Neural cell (in vitro differentiated cells): Measurements from ENCODE around the gene ELMO1. TPM values are rescaled to one million over a fixed set of nuclear protein-coding genes. Genes with fewer than 3 reads are reported as not detected.

Experiments used
- H2AFZ ChIP-seq: fragments of 200-600, 300-800 bp; sonication (generic), shearing (Covaris generic); 2 replicates; pipeline ENCODE4 v1.6.0; 2014; ENCODE audit warnings: low read depth, mild to moderate bottlenecking, antibody characterized with exemption, low read length, moderate library complexity
- H3F3A ChIP-seq: fragments of 200-600 bp; shearing (Covaris generic); 2 replicates; pipeline ENCODE4 v1.6.1; 2016; ENCODE audit warnings: mild to moderate bottlenecking, moderate library complexity, mixed read lengths, antibody characterized with exemption, low read length; ENCODE audit not compliant: insufficient read depth, poor library complexity, severe bottlenecking
- H3K27ac ChIP-seq: fragments of 200-600, 300-800 bp; sonication (generic), shearing (Covaris generic); 2 replicates; pipeline ENCODE4 v1.5.1; 2014; ENCODE audit warnings: mild to moderate bottlenecking, low read length, moderate library complexity
- H3K27me3 ChIP-seq: fragments of 300-800, 200-600 bp; sonication (generic), shearing (Covaris generic); 2 replicates; pipeline ENCODE4 v1.6.0; 2014; ENCODE audit warnings: mild to moderate bottlenecking, low read depth, low read length, moderate library complexity; ENCODE audit not compliant: insufficient read depth
- H3K36me3 ChIP-seq: fragments of 300-800, 200-600 bp; sonication (generic), shearing (Covaris generic); 2 replicates; pipeline ENCODE4 v1.5.1; 2014; ENCODE audit warnings: mild to moderate bottlenecking, antibody characterized with exemption, low read length, moderate library complexity; ENCODE audit not compliant: insufficient read depth
- H3K4me2 ChIP-seq: fragments of 300-800, 200-600 bp; sonication (generic), shearing (Covaris generic); 2 replicates; pipeline ENCODE4 v1.6.0; 2014; ENCODE audit warnings: mild to moderate bottlenecking, low read length
- H3K4me3 ChIP-seq: fragments of 300-800, 200-600 bp; sonication (generic), shearing (Covaris generic); 2 replicates; pipeline ENCODE4 v1.5.1; 2014; ENCODE audit warnings: mild to moderate bottlenecking, low read length, moderate library complexity
- H3K79me2 ChIP-seq: fragments of 200-600 bp; shearing (Covaris generic); replicated peaks from 2 replicates; pipeline ENCODE4 v1.6.0; 2014; ENCODE audit warnings: mild to moderate bottlenecking, low read length, moderate library complexity; ENCODE audit not compliant: insufficient read depth
- H3K9ac ChIP-seq: fragments of 300-800, 200-600 bp; sonication (generic), shearing (Covaris generic); 2 replicates; pipeline ENCODE4 v1.6.1; 2016; ENCODE audit warnings: mild to moderate bottlenecking, low read length, mixed read lengths
- H3K9me2 ChIP-seq: fragments of 200-600 bp; shearing (Covaris generic); 2 replicates; pipeline ENCODE4 v1.6.1; 2016; ENCODE audit warnings: mild to moderate bottlenecking, low read length, mixed read lengths; ENCODE audit not compliant: insufficient read depth
- H3K9me3 ChIP-seq: fragments of 200-600, 300-800 bp; sonication (generic), shearing (Covaris generic); 2 replicates; pipeline ENCODE4 v1.6.1; 2016; ENCODE audit warnings: mild to moderate bottlenecking, mixed run types, low read length, moderate library complexity, mixed read lengths
- H4K20me1 ChIP-seq: fragments of 200-600 bp; shearing (Covaris generic); 2 replicates; pipeline ENCODE4 v1.6.1; 2016; ENCODE audit warnings: mild to moderate bottlenecking, mixed run types; ENCODE audit not compliant: insufficient read depth
- EP300 ChIP-seq: fragments of 450-650 bp; conservative IDR thresholded peaks from 2 replicates; pipeline ENCODE4 v1.6.1; 2014; ENCODE audit warnings: antibody characterized with exemption, mild to moderate bottlenecking, moderate library complexity; ENCODE audit not compliant: poor library complexity, severe bottlenecking
- EZH2 ChIP-seq: fragments of 200-600, 300-800 bp; shearing (Covaris generic), sonication (generic); IDR thresholded peaks from 2 replicates; pipeline ENCODE4 v1.6.1; 2014; ENCODE audit warnings: antibody characterized with exemption, low read length, borderline replicate concordance, mild to moderate bottlenecking; ENCODE audit not compliant: insufficient read depth, poor library complexity, severe bottlenecking
- MXI1 ChIP-seq: fragments of 450-650 bp; conservative IDR thresholded peaks from 2 replicates; pipeline ENCODE4 v1.6.1; 2014; ENCODE audit warnings: antibody characterized with exemption, mild to moderate bottlenecking; ENCODE audit not compliant: poor library complexity, severe bottlenecking
- POLR2AphosphoS5 ChIP-seq: IDR thresholded peaks from 2 replicates; pipeline ENCODE4 v1.6.1; 2012
- RAD21 ChIP-seq: fragments of 450-650 bp; conservative IDR thresholded peaks from 2 replicates; pipeline ENCODE4 v1.6.1; 2014; ENCODE audit warnings: antibody characterized with exemption, mild to moderate bottlenecking, moderate library complexity
- SMC3 ChIP-seq: fragments of 450-650 bp; conservative IDR thresholded peaks from 2 replicates; pipeline ENCODE4 v1.6.1; 2014; ENCODE audit warnings: antibody characterized with exemption, mild to moderate bottlenecking, moderate library complexity; ENCODE audit not compliant: poor library complexity
- TAF1 ChIP-seq: IDR thresholded peaks from 2 replicates; pipeline ENCODE4 v1.6.1; 2012; ENCODE audit warnings: low read depth
- polyA plus RNA-seq: library from polyadenylated mRNA; depleted of rRNA; stranded (reverse); fragments of >200 nt; gene quantifications from 2 replicates; pipeline ENCODE4 v1.2.3, GENCODE V29; 2014
- TF ChIP-seq, protein P1 (sequence below): fragments of 450-650 bp; IDR thresholded peaks from 2 replicates; pipeline ENCODE4 v1.5.1; 2014; ENCODE audit warnings: antibody characterized with exemption, mild to moderate bottlenecking, moderate library complexity; ENCODE audit not compliant: poor library complexity, severe bottlenecking
- TF ChIP-seq, protein P2 (sequence below): IDR thresholded peaks from 2 replicates; pipeline ENCODE4 v1.6.1; 2012; ENCODE audit warnings: borderline replicate concordance

ELMO1 gene
- polyA plus RNA-seq, 1 donor from 2014 or later = 12.2 TPM

DNA sequence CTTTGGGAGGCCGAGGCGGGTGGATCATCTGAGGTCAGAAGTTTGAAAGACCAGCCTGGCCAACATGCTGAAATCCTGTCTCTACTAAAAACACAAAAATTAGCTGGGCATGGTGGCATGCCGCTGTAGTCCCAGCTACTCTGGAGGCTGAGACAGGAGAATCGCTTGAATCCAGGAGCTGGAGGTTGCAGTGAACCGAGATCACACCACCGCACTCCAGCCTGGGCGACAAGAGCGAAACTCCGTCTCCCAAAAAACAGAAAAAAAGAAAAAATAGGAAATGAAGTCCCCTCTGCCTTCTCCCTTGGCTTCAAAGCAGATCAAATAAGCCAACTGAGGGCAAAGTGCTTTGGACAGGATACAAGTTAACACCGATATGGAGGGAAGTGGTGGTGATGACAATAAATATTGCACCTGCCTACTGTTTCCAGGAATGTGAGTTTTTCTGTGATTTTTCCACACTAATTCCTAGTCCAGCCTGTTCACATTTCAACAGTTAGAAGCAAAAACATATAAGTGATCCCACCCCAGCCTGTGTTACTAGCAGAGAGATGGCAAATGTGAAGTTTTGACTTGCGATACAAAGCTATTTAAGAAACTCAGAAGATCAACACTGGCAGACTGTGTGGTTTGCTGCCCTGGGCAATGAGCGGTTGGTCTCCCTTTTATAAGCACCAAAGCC lies 433.2 kb downstream of the ELMO1 start (continued):
- TF ChIP-seq, protein P1, sequence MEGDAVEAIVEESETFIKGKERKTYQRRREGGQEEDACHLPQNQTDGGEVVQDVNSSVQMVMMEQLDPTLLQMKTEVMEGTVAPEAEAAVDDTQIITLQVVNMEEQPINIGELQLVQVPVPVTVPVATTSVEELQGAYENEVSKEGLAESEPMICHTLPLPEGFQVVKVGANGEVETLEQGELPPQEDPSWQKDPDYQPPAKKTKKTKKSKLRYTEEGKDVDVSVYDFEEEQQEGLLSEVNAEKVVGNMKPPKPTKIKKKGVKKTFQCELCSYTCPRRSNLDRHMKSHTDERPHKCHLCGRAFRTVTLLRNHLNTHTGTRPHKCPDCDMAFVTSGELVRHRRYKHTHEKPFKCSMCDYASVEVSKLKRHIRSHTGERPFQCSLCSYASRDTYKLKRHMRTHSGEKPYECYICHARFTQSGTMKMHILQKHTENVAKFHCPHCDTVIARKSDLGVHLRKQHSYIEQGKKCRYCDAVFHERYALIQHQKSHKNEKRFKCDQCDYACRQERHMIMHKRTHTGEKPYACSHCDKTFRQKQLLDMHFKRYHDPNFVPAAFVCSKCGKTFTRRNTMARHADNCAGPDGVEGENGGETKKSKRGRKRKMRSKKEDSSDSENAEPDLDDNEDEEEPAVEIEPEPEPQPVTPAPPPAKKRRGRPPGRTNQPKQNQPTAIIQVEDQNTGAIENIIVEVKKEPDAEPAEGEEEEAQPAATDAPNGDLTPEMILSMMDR = no peak
- no peak for TF ChIP-seq POLR2AphosphoS5
- TF ChIP-seq EP300 = no peak

DNA sequence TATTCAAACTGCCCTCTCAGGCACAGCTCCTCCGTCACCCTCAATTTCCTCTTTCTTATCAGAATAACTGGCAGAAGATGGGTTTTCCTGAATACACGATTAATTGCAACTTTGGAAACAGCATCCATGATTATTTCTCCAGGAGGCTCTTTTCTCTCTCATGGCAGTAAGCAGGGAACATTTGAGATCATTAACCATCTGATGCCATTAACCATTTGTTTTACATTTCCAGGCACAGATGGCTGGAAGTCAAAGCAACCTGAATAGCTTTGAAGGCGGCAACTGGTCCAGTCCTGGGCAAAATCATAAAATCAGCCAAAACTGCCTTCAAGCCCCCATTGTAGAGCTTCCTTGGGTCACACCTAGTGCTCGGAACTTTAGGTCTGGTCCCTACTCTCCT lies 434.9 kb downstream of the ELMO1 start:
- no peak for TF ChIP-seq POLR2AphosphoS5
- no peak for TF ChIP-seq SMC3
- TF ChIP-seq MXI1 = no peak
- no peak for TF ChIP-seq RAD21
- TF ChIP-seq, protein P2, sequence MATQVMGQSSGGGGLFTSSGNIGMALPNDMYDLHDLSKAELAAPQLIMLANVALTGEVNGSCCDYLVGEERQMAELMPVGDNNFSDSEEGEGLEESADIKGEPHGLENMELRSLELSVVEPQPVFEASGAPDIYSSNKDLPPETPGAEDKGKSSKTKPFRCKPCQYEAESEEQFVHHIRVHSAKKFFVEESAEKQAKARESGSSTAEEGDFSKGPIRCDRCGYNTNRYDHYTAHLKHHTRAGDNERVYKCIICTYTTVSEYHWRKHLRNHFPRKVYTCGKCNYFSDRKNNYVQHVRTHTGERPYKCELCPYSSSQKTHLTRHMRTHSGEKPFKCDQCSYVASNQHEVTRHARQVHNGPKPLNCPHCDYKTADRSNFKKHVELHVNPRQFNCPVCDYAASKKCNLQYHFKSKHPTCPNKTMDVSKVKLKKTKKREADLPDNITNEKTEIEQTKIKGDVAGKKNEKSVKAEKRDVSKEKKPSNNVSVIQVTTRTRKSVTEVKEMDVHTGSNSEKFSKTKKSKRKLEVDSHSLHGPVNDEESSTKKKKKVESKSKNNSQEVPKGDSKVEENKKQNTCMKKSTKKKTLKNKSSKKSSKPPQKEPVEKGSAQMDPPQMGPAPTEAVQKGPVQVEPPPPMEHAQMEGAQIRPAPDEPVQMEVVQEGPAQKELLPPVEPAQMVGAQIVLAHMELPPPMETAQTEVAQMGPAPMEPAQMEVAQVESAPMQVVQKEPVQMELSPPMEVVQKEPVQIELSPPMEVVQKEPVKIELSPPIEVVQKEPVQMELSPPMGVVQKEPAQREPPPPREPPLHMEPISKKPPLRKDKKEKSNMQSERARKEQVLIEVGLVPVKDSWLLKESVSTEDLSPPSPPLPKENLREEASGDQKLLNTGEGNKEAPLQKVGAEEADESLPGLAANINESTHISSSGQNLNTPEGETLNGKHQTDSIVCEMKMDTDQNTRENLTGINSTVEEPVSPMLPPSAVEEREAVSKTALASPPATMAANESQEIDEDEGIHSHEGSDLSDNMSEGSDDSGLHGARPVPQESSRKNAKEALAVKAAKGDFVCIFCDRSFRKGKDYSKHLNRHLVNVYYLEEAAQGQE = no peak
- TF ChIP-seq TAF1 = no peak
- TF ChIP-seq, protein P1 = no peak
- no peak for TF ChIP-seq EP300
- no peak for TF ChIP-seq EZH2
- H3K27ac ChIP-seq = no peak overlapping the region
- no peaks in the 10 kb centered on the region for H3F3A ChIP-seq
- no peak overlapping the region for H3K9ac ChIP-seq
- no peaks in the 10 kb centered on the region for H3K9me3 ChIP-seq
- H3K9me2 ChIP-seq = no peaks in the 10 kb centered on the region
- H3K36me3 ChIP-seq = no peaks in the 10 kb centered on the region
- H4K20me1 ChIP-seq = no peaks in the 10 kb centered on the region
- H3K4me2 ChIP-seq = no peak overlapping the region
- no peak overlapping the region for H2AFZ ChIP-seq
- H3K27me3 ChIP-seq = no peaks in the 10 kb centered on the region
- no peak overlapping the region for H3K4me3 ChIP-seq
- H3K79me2 ChIP-seq = no peaks in the 10 kb centered on the region
